B cell (primary cell): ENCODE results near the gene CNTNAP2. TPM values are rescaled to one million over a fixed set of nuclear protein-coding genes. Genes with fewer than 3 reads are reported as not detected.

ENCODE experiments used
- ATAC-seq: fragments of 200-7000 bp; cut with Tn5 transposase; one replicate; pipeline ENCODE4 v1.10.0; 2021; ENCODE audit warnings: low read depth, mild to moderate bottlenecking, moderate number of reproducible peaks, moderate library complexity
- CTCF ChIA-PET: fragments of 350-600 bp; sonication (Branson Sonifier 250); formaldehyde crosslinking; loops from one replicate; lab custom pipeline; 2021; ENCODE audit warnings: antibody characterized with exemption, inconsistent platforms; lab: Charles Lee
- POLR2A ChIA-PET: fragments of 350-600 bp; sonication (Branson Sonifier 250); formaldehyde crosslinking; loops from one replicate; lab custom pipeline; 2021; ENCODE audit warnings: antibody characterized with exemption; lab: Charles Lee
- DNase-seq: peaks from one replicate; pipeline ENCODE4 v3.0.0; 2013
- H2AFZ ChIP-seq: 2 replicates; pipeline ENCODE4 v1.6.1; 2012; ENCODE audit warnings: mild to moderate bottlenecking, low read depth, low read length; ENCODE audit not compliant: insufficient read depth, poor library complexity, severe bottlenecking
- H3K27ac ChIP-seq, 2 donors: 1 replicate in 1 of 2; 2 replicates in 1 of 2; pipeline ENCODE4 v1.5.1; 2012 to 2013; ENCODE audit warnings: low read length in 2 of 2, mild to moderate bottlenecking in 2 of 2, moderate library complexity in 1 of 2
- H3K27me3 ChIP-seq, 4 experiments: fragments of 200-600 bp in 1 of 4; sonication (generic) in 1 of 4; replicated peaks in 1 of 4; 1 replicate in 2 of 4; 2 replicates in 2 of 4; pipeline versions ENCODE4 v1.6.1 to v1.7.0; 2013 to 2016; ENCODE audit warnings: low read length in 3 of 4, mild to moderate bottlenecking in 2 of 4, mixed read lengths in 1 of 4, moderate library complexity in 1 of 4; ENCODE audit not compliant: insufficient read depth in 4 of 4, control insufficient read depth in 3 of 4; ENCODE audit errors: control extremely low read depth in 1 of 4
- H3K36me3 ChIP-seq, 2 experiments: replicated peaks in 1 of 2; 1 replicate in 1 of 2; 2 replicates in 1 of 2; pipeline versions ENCODE4 v1.6.1 to v1.7.1; 2013; ENCODE audit warnings: low read length in 1 of 2; ENCODE audit not compliant: insufficient read depth in 2 of 2, control insufficient read depth in 1 of 2; ENCODE audit errors: control extremely low read depth in 1 of 2, extremely low read depth in 1 of 2
- H3K4me1 ChIP-seq, 2 donors: fragments of 200-600 bp in 1 of 2; sonication (generic) in 1 of 2; 1 replicate in 1 of 2; 2 replicates in 1 of 2; pipeline versions ENCODE4 v1.5.1 to v1.6.1; 2013 to 2017; ENCODE audit warnings: low read length in 2 of 2; ENCODE audit not compliant: control insufficient read depth in 2 of 2, insufficient read depth in 2 of 2
- H3K4me2 ChIP-seq: replicated peaks from 2 replicates; pipeline ENCODE3; 2012; ENCODE audit warnings: mild to moderate bottlenecking, low read depth, low read length; ENCODE audit not compliant: poor library complexity, severe bottlenecking
- H3K4me3 ChIP-seq, 5 experiments: fragments of 200-600 bp in 1 of 5; sonication (generic) in 1 of 5; 1 replicate in 3 of 5; 2 replicates in 2 of 5; pipeline versions ENCODE4 v1.5.1 to v1.7.0; 2011 to 2016; ENCODE audit warnings: low read length in 4 of 5, mild to moderate bottlenecking in 4 of 5, low read depth in 2 of 5, control low read depth in 1 of 5, moderate library complexity in 1 of 5; ENCODE audit not compliant: insufficient read depth in 1 of 5; ENCODE audit errors: control extremely low read depth in 1 of 5, extremely low read depth in 1 of 5
- H3K79me2 ChIP-seq: fragments of 200-600 bp; sonication (generic); one replicate; pipeline ENCODE4 v1.6.0; 2016; ENCODE audit warnings: low read length; ENCODE audit not compliant: control insufficient read depth, insufficient read depth
- H3K9ac ChIP-seq: fragments of 200-600 bp; sonication (generic); 2 replicates; pipeline ENCODE4 v1.6.1; 2017; ENCODE audit warnings: mild to moderate bottlenecking, low read length, moderate library complexity
- H3K9me3 ChIP-seq, 3 donors: one replicate each; pipeline versions ENCODE4 v1.6.1 to v1.7.1; 2013; ENCODE audit warnings: low read length in 2 of 3; ENCODE audit not compliant: control insufficient read depth in 2 of 3, insufficient read depth in 1 of 3; ENCODE audit errors: control extremely low read depth in 1 of 3
- H4K20me1 ChIP-seq: 2 replicates; pipeline ENCODE4 v1.6.0; 2012; ENCODE audit warnings: mild to moderate bottlenecking, low read length; ENCODE audit not compliant: insufficient read depth, control insufficient read depth, poor library complexity, severe bottlenecking
- H3K27ac Mint-ChIP-seq: one replicate; pipeline ENCODE4 v1.8.0; 2021; ENCODE audit warnings: mixed read lengths
- H3K27me3 Mint-ChIP-seq: one replicate; pipeline ENCODE4 v1.8.0; 2021; ENCODE audit warnings: mixed read lengths
- H3K4me1 Mint-ChIP-seq: one replicate; pipeline ENCODE4 v1.8.0; 2021; ENCODE audit warnings: mixed read lengths
- H3K4me3 Mint-ChIP-seq: one replicate; pipeline ENCODE4 v1.8.0; 2021; ENCODE audit warnings: mixed read lengths
- H3K9me3 Mint-ChIP-seq: one replicate; pipeline ENCODE4 v1.8.0; 2022; ENCODE audit warnings: mixed read lengths; ENCODE audit not compliant: insufficient read depth
- EZH2 ChIP-seq: IDR thresholded peaks from 2 replicates; pipeline ENCODE4 v1.6.1; 2012; ENCODE audit warnings: borderline replicate concordance, low read depth, mild to moderate bottlenecking, moderate library complexity, low read length; ENCODE audit not compliant: insufficient read depth, poor library complexity, severe bottlenecking
- WGBS: methylation state at CpG from one replicate; pipeline ENCODE4 v1.1.5; 2013; ENCODE audit warnings: missing lambda C conversion rate; ENCODE audit not compliant: insufficient coverage; 5-methylcytosine and 5-hydroxymethylcytosine counted together
- intact Hi-C: fragments of 100-400 bp; cut with micrococcal nuclease; formaldehyde crosslinking; loops from one replicate; pipeline ENCODE4 v1.10.0; 2022
- polyA plus RNA-seq: library from polyadenylated mRNA; depleted of rRNA; stranded (reverse); fragments of >200 nt; gene quantifications from 2 replicates; pipeline ENCODE4 v1.2.3, GENCODE V29; 2012
- total RNA-seq, 2 donors: library from RNA; stranded (reverse); fragments of 120-200 nt in 1 of 2; gene quantifications; 1 replicate in 1 of 2; 2 replicates in 1 of 2; pipeline versions ENCODE4 v1.2.3 to v1.2.4, GENCODE V29; 2013 to 2022
- TF ChIP-seq, protein P1 (sequence below): fragments of 200-600 bp; IDR thresholded peaks from one replicate; pipeline ENCODE4 v1.8.0; 2022; ENCODE audit warnings: antibody characterized with exemption, mild to moderate bottlenecking

Gene CNTNAP2
- total and polyA plus RNA-seq, 2 donors (not counting 1 experiment from before 2014, with no cell fraction given): 7.4 to 16.6 TPM

DNA sequence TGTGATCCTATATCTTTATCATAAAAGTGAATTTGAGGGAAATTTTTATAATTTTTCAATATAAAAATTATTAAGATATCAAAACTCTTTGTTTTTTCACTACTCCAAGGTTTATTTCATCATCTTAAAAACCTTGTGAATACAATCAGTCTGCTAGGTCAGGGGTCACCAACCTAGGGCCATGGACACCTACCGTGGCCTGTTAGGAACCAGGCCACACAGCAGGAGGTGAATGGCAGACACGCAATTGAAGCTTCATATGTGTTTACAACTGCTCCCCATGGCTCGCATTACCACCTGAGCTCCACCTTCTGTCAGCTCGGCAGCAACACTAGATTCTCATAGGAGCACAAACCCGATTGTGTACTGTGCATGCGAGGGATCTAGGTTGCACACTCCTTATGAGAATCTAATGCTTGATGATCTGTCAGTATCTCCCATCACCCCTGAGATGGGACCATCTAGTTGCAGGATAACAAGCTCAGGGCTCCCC lies 2202.8 kb downstream of the CNTNAP2 start:
- Histone ChIP-seq H3K27me3 (no peaks in the 10 kb centered on the region), H2AFZ (no peak overlapping the region), H3K9ac (no peak overlapping the region), H3K27ac (no peak overlapping the region), H4K20me1 (no peaks in the 10 kb centered on the region), H3K79me2 (no peaks in the 10 kb centered on the region), H3K4me1 (no peaks in the 10 kb centered on the region), H3K4me2 (no peak overlapping the region), H3K4me3 (no peak overlapping the region), H3K36me3 (no peaks in the 10 kb centered on the region), H3K9me3 (peaks cover 0 to 3% (median 0%) of the 10 kb centered on the region in 3 donors)
- H3K4me3 Mint-ChIP-seq: no peak overlapping the region
- intact Hi-C loops: no loop called here
- 92% methylated on average over 6 of the region's 6 CpGs for WGBS
- no peak for DNase-seq
- no peak for TF ChIP-seq EZH2
- TF ChIP-seq, protein P1, sequence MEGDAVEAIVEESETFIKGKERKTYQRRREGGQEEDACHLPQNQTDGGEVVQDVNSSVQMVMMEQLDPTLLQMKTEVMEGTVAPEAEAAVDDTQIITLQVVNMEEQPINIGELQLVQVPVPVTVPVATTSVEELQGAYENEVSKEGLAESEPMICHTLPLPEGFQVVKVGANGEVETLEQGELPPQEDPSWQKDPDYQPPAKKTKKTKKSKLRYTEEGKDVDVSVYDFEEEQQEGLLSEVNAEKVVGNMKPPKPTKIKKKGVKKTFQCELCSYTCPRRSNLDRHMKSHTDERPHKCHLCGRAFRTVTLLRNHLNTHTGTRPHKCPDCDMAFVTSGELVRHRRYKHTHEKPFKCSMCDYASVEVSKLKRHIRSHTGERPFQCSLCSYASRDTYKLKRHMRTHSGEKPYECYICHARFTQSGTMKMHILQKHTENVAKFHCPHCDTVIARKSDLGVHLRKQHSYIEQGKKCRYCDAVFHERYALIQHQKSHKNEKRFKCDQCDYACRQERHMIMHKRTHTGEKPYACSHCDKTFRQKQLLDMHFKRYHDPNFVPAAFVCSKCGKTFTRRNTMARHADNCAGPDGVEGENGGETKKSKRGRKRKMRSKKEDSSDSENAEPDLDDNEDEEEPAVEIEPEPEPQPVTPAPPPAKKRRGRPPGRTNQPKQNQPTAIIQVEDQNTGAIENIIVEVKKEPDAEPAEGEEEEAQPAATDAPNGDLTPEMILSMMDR: no peak
- H3K27ac Mint-ChIP-seq: no peak overlapping the region
- no peak for ATAC-seq
- POLR2A ChIA-PET: no interaction called here
- peaks cover 23% of the 10 kb centered on the region for H3K4me1 Mint-ChIP-seq
- peaks cover 2% of the 10 kb centered on the region for H3K9me3 Mint-ChIP-seq
- no peaks in the 10 kb centered on the region for H3K27me3 Mint-ChIP-seq
- CTCF ChIA-PET: interaction anchor here (1.8 kb wide), 1 partner anchor 34 kb away, joined by 5 read pairs; no protein-coding TSS in a partner anchor

DNA sequence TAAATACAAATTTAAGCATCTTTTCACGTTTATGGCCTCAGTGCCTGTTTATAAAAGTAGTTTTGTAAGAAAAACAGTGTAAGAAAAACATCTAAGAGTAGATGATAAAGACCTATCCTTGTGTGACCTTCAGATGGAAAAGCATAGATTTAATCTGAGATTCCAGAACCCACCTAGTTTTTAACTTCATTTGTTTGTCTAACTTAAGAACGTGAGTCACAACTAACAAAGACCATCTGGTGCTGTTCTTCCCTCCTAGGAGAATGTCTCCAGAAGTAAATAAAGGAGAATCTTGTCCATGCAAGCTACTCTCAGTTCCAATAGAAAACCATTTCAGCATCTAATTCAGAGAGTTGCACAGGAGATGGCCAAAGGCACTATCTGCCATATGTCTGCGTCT lies 2208.6 kb downstream of the CNTNAP2 start:
- Histone ChIP-seq H3K9ac (no peak overlapping the region), H3K79me2 (no peaks in the 10 kb centered on the region), H3K4me2 (no peak overlapping the region), H3K27ac (no peak overlapping the region), H3K4me3 (no peak overlapping the region), H2AFZ (no peak overlapping the region), H3K9me3 (peaks cover 0 to 3% (median 0%) of the 10 kb centered on the region in 3 donors), H3K36me3 (no peaks in the 10 kb centered on the region), H4K20me1 (no peaks in the 10 kb centered on the region), H3K4me1 (no peaks in the 10 kb centered on the region), H3K27me3 (no peaks in the 10 kb centered on the region)
- ATAC-seq (no peak), DNase-seq (no peak)
- Mint-ChIP-seq H3K27me3 (no peaks in the 10 kb centered on the region), H3K9me3 (peaks cover 2% of the 10 kb centered on the region), H3K27ac (no peak overlapping the region), H3K4me1 (peaks cover 9% of the 10 kb centered on the region), H3K4me3 (no peak overlapping the region)
- CTCF ChIA-PET: interaction anchor here (1.2 to 1.5 kb wide), 3 partner anchors 59 to 61 kb away, joined by 3 to 5 read pairs (median 5); no protein-coding TSS in a partner anchor
- no CpG with 5 or more reads among the region's 3 CpGs for WGBS
- POLR2A ChIA-PET: no interaction called here
- no peak for TF ChIP-seq EZH2
- TF ChIP-seq, protein P1: no peak
- intact Hi-C loops: no loop called here
